Activated CD8-positive, alpha-beta T cell treated with anti-CD3 and anti-CD28 coated beads for 36 hours (primary cell): ENCODE data around the gene APRT. TPM values are rescaled to one million over a fixed set of nuclear protein-coding genes. Genes with fewer than 3 reads are reported as not detected.

Experiments
- ATAC-seq: fragments of 200-7000 bp; cut with Tn5 transposase; one replicate; pipeline ENCODE4 v1.10.0; 2021; ENCODE audit warnings: mild to moderate bottlenecking, moderate library complexity
- CTCF ChIA-PET: fragments of 350-600 bp; sonication (Branson Sonifier 250); formaldehyde crosslinking; loops from one replicate; lab custom pipeline; 2021; ENCODE audit warnings: antibody characterized with exemption; lab: Charles Lee
- POLR2A ChIA-PET: fragments of 350-600 bp; sonication (Branson Sonifier 250); formaldehyde crosslinking; loops from one replicate; lab custom pipeline; 2021; ENCODE audit warnings: antibody characterized with exemption; lab: Charles Lee
- DNase-seq: peaks from one replicate; pipeline ENCODE4 v3.0.0-alpha.2; 2020
- H3K27ac Mint-ChIP-seq: one replicate; pipeline ENCODE4 v1.8.0; 2021; ENCODE audit warnings: mild to moderate bottlenecking, mixed read lengths
- H3K27me3 Mint-ChIP-seq: one replicate; pipeline ENCODE4 v1.8.0; 2021; ENCODE audit warnings: mixed read lengths
- H3K36me3 Mint-ChIP-seq: one replicate; pipeline ENCODE4 v1.8.0; 2021; ENCODE audit warnings: low read depth, mixed read lengths
- H3K4me1 Mint-ChIP-seq: one replicate; pipeline ENCODE4 v1.8.0; 2021; ENCODE audit warnings: low read depth, mixed read lengths
- H3K4me3 Mint-ChIP-seq: one replicate; pipeline ENCODE4 v1.8.0; 2021; ENCODE audit warnings: mild to moderate bottlenecking, moderate library complexity, mixed read lengths
- H3K9me3 Mint-ChIP-seq: one replicate; pipeline ENCODE4 v1.8.0; 2021; ENCODE audit warnings: mixed read lengths
- intact Hi-C: fragments of 100-400 bp; cut with micrococcal nuclease; formaldehyde crosslinking; loops from one replicate; pipeline ENCODE4 v1.10.0; 2022
- total RNA-seq, 2 experiments: library from RNA; stranded (reverse); gene quantifications; one replicate each; pipeline ENCODE4 v1.2.3, GENCODE V29; 2021
- TF ChIP-seq, protein P1 (sequence below): fragments of 200-600 bp; IDR thresholded peaks from one replicate; pipeline ENCODE4 v1.8.0; 2022; ENCODE audit warnings: antibody characterized with exemption, mild to moderate bottlenecking

The APRT gene
- total RNA-seq, 2 experiments from 2014 or later = 236 to 240 TPM

DNA sequence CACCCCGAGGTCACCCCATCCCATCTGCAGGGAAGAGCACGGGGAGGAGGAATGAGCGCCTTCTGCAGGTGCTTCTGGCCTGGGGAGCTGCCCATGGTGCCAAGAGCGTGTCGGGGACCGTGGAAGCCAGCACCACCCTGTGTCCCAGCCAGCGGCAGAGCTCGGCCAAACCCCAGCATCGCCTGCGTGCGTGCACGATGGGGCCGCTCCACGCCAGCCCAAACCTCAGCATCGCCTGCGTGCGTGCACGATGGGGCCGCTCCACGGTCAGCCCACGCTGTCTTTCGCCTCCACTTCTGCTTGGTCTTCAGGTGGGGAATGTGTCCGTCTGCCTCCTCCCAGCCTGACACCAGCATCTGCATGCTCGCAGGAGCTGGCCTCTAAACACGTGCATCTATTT, 31.1 kb upstream of the APRT start:
- intact Hi-C loops = loop anchor here (10.0 kb wide), 1 partner anchor 62 kb away; no protein-coding TSS in a partner anchor
- POLR2A ChIA-PET = interaction anchor here (1.2 kb wide), 1 partner anchor 15 kb away, joined by 3 read pairs; no protein-coding TSS in a partner anchor
- Mint-ChIP-seq H3K4me1 (no peaks in the 10 kb centered on the region), H3K9me3 (no peaks in the 10 kb centered on the region), H3K36me3 (no peaks in the 10 kb centered on the region), H3K27me3 (no peaks in the 10 kb centered on the region), H3K27ac (no peak overlapping the region), H3K4me3 (no peak overlapping the region)
- CTCF ChIA-PET = no interaction called here
- ATAC-seq (no peak), DNase-seq (no peak)
- TF ChIP-seq, protein P1, sequence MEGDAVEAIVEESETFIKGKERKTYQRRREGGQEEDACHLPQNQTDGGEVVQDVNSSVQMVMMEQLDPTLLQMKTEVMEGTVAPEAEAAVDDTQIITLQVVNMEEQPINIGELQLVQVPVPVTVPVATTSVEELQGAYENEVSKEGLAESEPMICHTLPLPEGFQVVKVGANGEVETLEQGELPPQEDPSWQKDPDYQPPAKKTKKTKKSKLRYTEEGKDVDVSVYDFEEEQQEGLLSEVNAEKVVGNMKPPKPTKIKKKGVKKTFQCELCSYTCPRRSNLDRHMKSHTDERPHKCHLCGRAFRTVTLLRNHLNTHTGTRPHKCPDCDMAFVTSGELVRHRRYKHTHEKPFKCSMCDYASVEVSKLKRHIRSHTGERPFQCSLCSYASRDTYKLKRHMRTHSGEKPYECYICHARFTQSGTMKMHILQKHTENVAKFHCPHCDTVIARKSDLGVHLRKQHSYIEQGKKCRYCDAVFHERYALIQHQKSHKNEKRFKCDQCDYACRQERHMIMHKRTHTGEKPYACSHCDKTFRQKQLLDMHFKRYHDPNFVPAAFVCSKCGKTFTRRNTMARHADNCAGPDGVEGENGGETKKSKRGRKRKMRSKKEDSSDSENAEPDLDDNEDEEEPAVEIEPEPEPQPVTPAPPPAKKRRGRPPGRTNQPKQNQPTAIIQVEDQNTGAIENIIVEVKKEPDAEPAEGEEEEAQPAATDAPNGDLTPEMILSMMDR = no peak

DNA sequence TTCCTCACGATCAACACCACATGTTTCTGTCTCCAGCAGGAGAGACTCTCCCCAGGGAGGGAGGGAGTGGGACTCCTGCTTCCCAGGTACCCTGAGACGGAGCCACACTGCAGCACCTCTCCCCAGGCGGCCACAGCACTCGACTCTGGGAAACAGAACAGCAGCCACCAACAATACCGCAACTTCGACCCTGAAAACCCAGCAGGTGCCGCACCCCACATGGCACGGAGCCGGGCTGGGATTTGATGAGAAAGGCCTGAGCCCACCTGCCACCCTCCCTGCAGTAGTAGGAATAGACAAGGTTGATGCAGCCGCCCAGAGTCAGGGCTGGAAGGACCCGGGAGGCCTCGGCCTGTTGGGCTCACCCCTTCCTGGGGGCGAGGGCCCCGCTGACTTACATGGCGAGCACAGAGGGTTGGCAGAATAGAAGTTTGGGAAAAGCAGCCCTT, 30.6 kb upstream of the APRT start:
- TF ChIP-seq, protein P1 = no peak
- ATAC-seq (no peak), DNase-seq (no peak)
- ChIA-PET POLR2A (no interaction called here), CTCF (no interaction called here)
- Mint-ChIP-seq H3K36me3 (no peaks in the 10 kb centered on the region), H3K4me3 (no peak overlapping the region), H3K9me3 (no peaks in the 10 kb centered on the region), H3K27me3 (no peaks in the 10 kb centered on the region), H3K27ac (no peak overlapping the region), H3K4me1 (no peaks in the 10 kb centered on the region)
- intact Hi-C loops = loop anchor here (10.0 kb wide), 1 partner anchor 62 kb away; no protein-coding TSS in a partner anchor

DNA sequence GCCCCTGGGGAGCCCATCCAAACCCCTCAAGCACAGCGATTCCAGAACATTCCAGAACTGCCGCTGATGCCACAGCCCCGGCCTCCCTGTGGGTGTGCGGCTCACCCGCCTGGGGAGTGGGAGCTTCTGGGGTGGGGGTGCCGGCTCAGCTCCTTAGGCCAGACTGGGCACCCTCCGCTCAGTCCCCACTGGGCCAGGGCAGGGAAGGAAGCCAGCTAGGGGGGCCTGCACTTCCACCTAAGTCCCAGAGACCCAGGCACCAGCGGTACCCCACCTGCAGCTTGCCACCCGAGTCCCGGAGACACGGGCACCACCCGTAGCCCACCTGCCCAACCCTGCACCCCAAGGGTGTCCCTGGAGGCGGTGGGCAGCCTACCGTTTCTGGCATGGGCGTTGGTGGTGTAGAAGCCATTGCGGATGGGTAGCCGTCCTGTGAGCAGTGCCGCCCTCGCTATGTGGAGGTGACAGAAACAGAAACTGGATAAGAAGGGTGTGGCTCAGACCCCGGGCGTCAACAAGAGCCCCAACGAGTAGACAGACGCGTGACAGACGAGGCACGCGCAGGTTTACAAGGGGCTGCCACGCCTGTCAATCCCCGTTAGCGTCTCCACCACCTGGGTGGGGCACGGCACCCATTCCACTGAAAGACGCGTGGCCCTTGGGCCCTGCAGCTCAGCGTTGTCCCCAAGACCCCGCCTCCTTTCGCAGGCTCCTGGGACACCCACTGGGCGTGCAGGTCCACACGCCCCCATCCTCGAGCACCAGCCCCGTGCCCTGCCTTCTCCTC, 30.0 kb upstream of the APRT start:
- H3K27ac Mint-ChIP-seq = no peak overlapping the region
- intact Hi-C loops = loop anchor here (10.0 kb wide), 1 partner anchor 63 kb away; no protein-coding TSS in a partner anchor
- H3K9me3 Mint-ChIP-seq = no peaks in the 10 kb centered on the region

DNA sequence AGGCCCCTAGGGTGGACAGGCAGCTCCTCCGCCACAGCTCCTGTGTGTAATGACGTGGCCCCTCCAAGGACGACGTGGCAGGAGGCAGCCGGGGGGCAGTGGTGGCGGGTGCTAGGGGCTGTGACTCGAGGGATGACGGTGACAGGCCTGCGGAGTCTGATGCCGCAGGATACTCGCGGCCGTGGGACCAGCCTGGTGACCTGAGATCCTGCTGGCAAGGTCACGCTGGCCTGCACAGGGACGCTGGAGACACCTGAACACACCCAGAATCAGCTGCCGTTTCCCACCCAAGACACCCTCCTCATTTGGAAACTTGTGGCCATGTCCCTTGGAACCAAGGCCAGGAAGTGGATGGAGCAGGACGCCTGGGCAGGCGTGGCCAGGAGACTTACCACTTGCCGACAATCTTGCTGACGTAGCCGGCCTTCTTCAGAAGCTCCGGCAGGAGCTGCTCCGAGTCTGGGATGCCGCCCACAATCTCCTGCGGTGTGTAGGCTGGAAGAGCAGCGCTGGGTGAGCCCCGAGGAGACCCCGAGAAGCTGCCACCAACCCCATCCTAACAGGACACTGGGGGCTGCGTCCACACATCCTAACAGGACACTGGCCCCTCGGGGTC, 29.0 kb upstream of the APRT start:
- H3K4me1 Mint-ChIP-seq = no peaks in the 10 kb centered on the region
- no peaks in the 10 kb centered on the region for H3K36me3 Mint-ChIP-seq
- intact Hi-C loops = loop anchor here (10.0 kb wide), 1 partner anchor 64 kb away; no protein-coding TSS in a partner anchor
- no peaks in the 10 kb centered on the region for H3K9me3 Mint-ChIP-seq
- CTCF ChIA-PET = interaction anchor here (1.1 to 1.5 kb wide), 2 partner anchors 18 to 25 kb away, joined by 3 to 4 read pairs; no protein-coding TSS in a partner anchor
- no peak overlapping the region for H3K4me3 Mint-ChIP-seq
- DNase-seq (no peak), ATAC-seq (no peak)
- H3K27ac Mint-ChIP-seq = no peak overlapping the region
- TF ChIP-seq, protein P1 = no peak
- POLR2A ChIA-PET = interaction anchor here (0.5 kb wide), 1 partner anchor 872 kb away, joined by 3 read pairs; no protein-coding TSS in a partner anchor
- no peaks in the 10 kb centered on the region for H3K27me3 Mint-ChIP-seq

More for the DNA sequence above, 30.0 kb upstream of the APRT start:
- Mint-ChIP-seq H3K4me3 (no peak overlapping the region), H3K4me1 (no peaks in the 10 kb centered on the region), H3K27me3 (no peaks in the 10 kb centered on the region), H3K36me3 (no peaks in the 10 kb centered on the region)
- no peak for DNase-seq
- POLR2A ChIA-PET = no interaction called here
- CTCF ChIA-PET = interaction anchor here (1.1 to 1.5 kb wide), 2 partner anchors 17 to 26 kb away, joined by 3 to 4 read pairs; no protein-coding TSS in a partner anchor
- TF ChIP-seq, protein P1 = no peak
- no peak for ATAC-seq
